Chondrocyte (in vitro differentiated cells): ENCODE measurements around the gene ABCA3. TPM values are rescaled to one million over a fixed set of nuclear protein-coding genes. Genes with fewer than 3 reads are reported as not detected.

ENCODE experiments used
- DNase-seq: peaks from one replicate; pipeline ENCODE4 v3.0.0; 2021; ENCODE audit warnings: mixed read lengths, low spot score
- H3K27ac Mint-ChIP-seq: one replicate; pipeline ENCODE4 v1.8.0; 2021; ENCODE audit warnings: mild to moderate bottlenecking, moderate library complexity, mixed read lengths; ENCODE audit not compliant: unreplicated experiment
- H3K27me3 Mint-ChIP-seq: 2 replicates; pipeline ENCODE4 v1.8.0; 2021; ENCODE audit warnings: low read depth, mixed read lengths
- H3K36me3 Mint-ChIP-seq: 2 replicates; pipeline ENCODE4 v1.8.0; 2021; ENCODE audit warnings: low read depth, mixed read lengths
- H3K4me1 Mint-ChIP-seq: 2 replicates; pipeline ENCODE4 v1.8.0; 2021; ENCODE audit warnings: low read depth, mild to moderate bottlenecking, mixed read lengths
- H3K4me3 Mint-ChIP-seq: one replicate; pipeline ENCODE4 v1.8.0; 2021; ENCODE audit warnings: mild to moderate bottlenecking, moderate library complexity, mixed read lengths; ENCODE audit not compliant: unreplicated experiment
- H3K9me3 Mint-ChIP-seq: 2 replicates; pipeline ENCODE4 v1.8.0; 2021; ENCODE audit warnings: low read depth, mixed read lengths
- CTCF ChIP-seq: fragments of 200-600 bp; sonication (generic); IDR thresholded peaks from 2 replicates; pipeline ENCODE4 v1.5.0; 2021; ENCODE audit warnings: antibody characterized with exemption, mild to moderate bottlenecking, moderate library complexity
- total RNA-seq: library from RNA; stranded (reverse); gene quantifications from 3 replicates; pipeline ENCODE4 v1.2.1, GENCODE V29; 2021

Gene ABCA3
- total RNA-seq, 1 donor from 2014 or later, result 26.0 TPM

- no peak for TF ChIP-seq CTCF
- Mint-ChIP-seq H3K4me3 (no peak overlapping the region), H3K27me3 (no peaks in the 10 kb centered on the region), H3K4me1 (no peaks in the 10 kb centered on the region), H3K27ac (no peak overlapping the region), H3K9me3 (no peaks in the 10 kb centered on the region), H3K36me3 (peaks cover 2% of the 10 kb centered on the region)
- DNase-seq, result no peak
Observed at GRCh38 chr16:2308089-2308962, 32.2 kb downstream of the ABCA3 start.

- H3K36me3 Mint-ChIP-seq, result peaks cover 2% of the 10 kb centered on the region
- H3K4me1 Mint-ChIP-seq, result no peaks in the 10 kb centered on the region
- no peak for TF ChIP-seq CTCF
- DNase-seq, result no peak
- H3K27ac Mint-ChIP-seq, result no peak overlapping the region
- H3K9me3 Mint-ChIP-seq, result no peaks in the 10 kb centered on the region
- no peaks in the 10 kb centered on the region for H3K27me3 Mint-ChIP-seq
- H3K4me3 Mint-ChIP-seq, result no peak overlapping the region
Observed at GRCh38 chr16:2299915-2300192, 40.7 kb downstream of the ABCA3 start.

GRCh38 chr16:2299121-2299914 lies 41.2 kb downstream of the ABCA3 start:
- Mint-ChIP-seq H3K9me3 (no peaks in the 10 kb centered on the region), H3K36me3 (peaks cover 2% of the 10 kb centered on the region), H3K27ac (no peak overlapping the region), H3K4me3 (no peak overlapping the region), H3K4me1 (no peaks in the 10 kb centered on the region), H3K27me3 (no peaks in the 10 kb centered on the region)
- DNase-seq, result no peak
- TF ChIP-seq CTCF, result no peak

GRCh38 chr16:2298621-2299020 lies 41.9 kb downstream of the ABCA3 start:
- no peak overlapping the region for H3K4me3 Mint-ChIP-seq
- no peak for TF ChIP-seq CTCF
- DNase-seq, result no peak
- no peaks in the 10 kb centered on the region for H3K4me1 Mint-ChIP-seq
- H3K36me3 Mint-ChIP-seq, result peaks cover 2% of the 10 kb centered on the region
- no peaks in the 10 kb centered on the region for H3K27me3 Mint-ChIP-seq
- H3K27ac Mint-ChIP-seq, result no peak overlapping the region
- H3K9me3 Mint-ChIP-seq, result no peaks in the 10 kb centered on the region

- Mint-ChIP-seq H3K9me3 (no peaks in the 10 kb centered on the region), H3K27me3 (no peaks in the 10 kb centered on the region), H3K27ac (no peak overlapping the region), H3K4me1 (no peaks in the 10 kb centered on the region), H3K4me3 (no peak overlapping the region), H3K36me3 (peaks cover 2% of the 10 kb centered on the region)
- no peak for TF ChIP-seq CTCF
- DNase-seq, result no peak
Observed at GRCh38 chr16:2297506-2297860, 43.0 kb downstream of the ABCA3 start.
